ENCODE results near the gene MMP27. TPM values are rescaled to one million over a fixed set of nuclear protein-coding genes. Genes with fewer than 3 reads are reported as not detected.

MMP27 gene
- total RNA-seq, 1 donor, result 0.18 TPM

- TF ChIP-seq, protein P1, sequence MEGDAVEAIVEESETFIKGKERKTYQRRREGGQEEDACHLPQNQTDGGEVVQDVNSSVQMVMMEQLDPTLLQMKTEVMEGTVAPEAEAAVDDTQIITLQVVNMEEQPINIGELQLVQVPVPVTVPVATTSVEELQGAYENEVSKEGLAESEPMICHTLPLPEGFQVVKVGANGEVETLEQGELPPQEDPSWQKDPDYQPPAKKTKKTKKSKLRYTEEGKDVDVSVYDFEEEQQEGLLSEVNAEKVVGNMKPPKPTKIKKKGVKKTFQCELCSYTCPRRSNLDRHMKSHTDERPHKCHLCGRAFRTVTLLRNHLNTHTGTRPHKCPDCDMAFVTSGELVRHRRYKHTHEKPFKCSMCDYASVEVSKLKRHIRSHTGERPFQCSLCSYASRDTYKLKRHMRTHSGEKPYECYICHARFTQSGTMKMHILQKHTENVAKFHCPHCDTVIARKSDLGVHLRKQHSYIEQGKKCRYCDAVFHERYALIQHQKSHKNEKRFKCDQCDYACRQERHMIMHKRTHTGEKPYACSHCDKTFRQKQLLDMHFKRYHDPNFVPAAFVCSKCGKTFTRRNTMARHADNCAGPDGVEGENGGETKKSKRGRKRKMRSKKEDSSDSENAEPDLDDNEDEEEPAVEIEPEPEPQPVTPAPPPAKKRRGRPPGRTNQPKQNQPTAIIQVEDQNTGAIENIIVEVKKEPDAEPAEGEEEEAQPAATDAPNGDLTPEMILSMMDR (IDR thresholded peaks at IDR 0.05; ENCODE audit: insufficient read depth, low read length), result no peak
- DNase-seq (ENCODE audit: low read depth), result no peak
Measured at GRCh38 chr11:102661040-102661439, 44.5 kb downstream of the MMP27 start.

DNA sequence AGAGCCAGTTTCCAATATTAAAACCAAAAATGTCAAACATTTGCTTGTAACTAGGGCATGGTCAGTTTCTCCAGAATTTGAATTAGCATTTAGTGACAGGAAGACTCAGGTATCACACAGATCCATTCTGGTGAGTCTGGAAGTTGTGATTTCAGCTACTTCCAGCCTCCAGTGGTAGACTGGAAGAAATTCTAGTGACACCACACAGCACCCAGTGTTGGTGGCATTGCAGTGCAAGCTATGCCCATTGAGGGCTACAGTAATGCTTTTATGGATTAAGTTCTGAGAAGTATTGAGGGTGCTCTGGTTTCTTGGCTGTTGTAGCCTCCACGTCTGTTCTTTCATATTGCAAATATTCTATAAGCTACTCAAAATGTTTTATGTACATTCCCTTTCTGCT, 49.0 kb downstream of the MMP27 start:
- DNase-seq (ENCODE audit: low read depth), result no peak
- H3K4me3 ChIP-seq (ENCODE audit: low read depth, low read length), result no peak overlapping the region
- TF ChIP-seq, protein P1 (IDR thresholded peaks at IDR 0.05; ENCODE audit: insufficient read depth, low read length), result no peak

More at GRCh38 chr11:102661040-102661439, 44.5 kb downstream of the MMP27 start:
- no peak overlapping the region for H3K4me3 ChIP-seq (ENCODE audit: low read depth, low read length)

DNA sequence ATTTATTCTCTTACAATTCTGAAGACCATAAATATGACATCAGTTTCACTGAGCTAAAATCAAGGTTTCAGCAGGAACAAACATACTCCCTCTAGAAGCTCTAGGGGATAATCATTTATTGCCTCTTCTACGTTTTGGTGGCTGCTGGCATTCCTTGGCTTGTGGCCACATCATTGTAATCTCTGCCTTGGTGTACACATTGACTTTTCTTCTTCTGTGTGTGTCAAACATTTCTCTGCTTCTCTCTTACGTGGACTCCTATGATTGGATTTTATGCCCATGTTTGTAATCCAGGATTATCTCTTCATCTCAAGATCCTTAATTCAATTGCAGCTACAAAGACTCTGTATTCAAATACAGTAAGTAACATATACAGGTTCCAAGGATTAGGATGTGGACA, 50.0 kb downstream of the MMP27 start:
- H3K4me3 ChIP-seq (ENCODE audit: low read depth, low read length), result no peak overlapping the region
- DNase-seq (ENCODE audit: low read depth), result no peak
- TF ChIP-seq, protein P1 (IDR thresholded peaks at IDR 0.05; ENCODE audit: insufficient read depth, low read length), result no peak

- H3K4me3 ChIP-seq (ENCODE audit: low read depth, low read length), result no peak overlapping the region
- TF ChIP-seq, protein P1 (IDR thresholded peaks at IDR 0.05; ENCODE audit: insufficient read depth, low read length), result no peak
- no peak for DNase-seq (ENCODE audit: low read depth)
Measured at GRCh38 chr11:102654761-102655160, 50.8 kb downstream of the MMP27 start.

DNA sequence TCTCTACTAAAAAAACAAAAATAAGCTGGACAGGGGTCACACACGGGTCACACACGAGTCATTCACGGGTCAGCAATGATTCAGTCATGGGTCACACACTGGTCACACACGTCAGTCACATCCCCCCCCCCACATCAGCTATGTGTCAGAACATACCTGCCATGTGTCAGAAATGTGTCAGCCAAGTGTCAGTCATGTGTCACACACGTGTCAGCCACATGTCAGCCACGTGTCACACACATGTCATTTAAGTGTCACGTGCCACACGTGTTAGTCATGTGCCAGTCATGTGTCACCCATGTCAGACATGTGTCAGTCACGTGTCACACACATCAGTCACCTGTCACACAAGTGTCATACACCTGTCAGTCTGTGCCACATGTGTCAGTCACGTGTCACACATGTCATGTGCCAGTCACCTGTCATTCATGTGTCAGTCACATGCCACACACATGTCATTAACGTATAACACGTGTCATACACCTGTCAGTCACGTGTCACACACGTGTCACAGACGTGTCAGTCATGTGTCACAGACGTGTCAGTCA, 51.8 kb downstream of the MMP27 start:
- no peak overlapping the region for H3K4me3 ChIP-seq (ENCODE audit: low read depth, low read length)
- no peak for DNase-seq (ENCODE audit: low read depth)
- TF ChIP-seq, protein P1 (IDR thresholded peaks at IDR 0.05; ENCODE audit: insufficient read depth, low read length), result no peak

DNA sequence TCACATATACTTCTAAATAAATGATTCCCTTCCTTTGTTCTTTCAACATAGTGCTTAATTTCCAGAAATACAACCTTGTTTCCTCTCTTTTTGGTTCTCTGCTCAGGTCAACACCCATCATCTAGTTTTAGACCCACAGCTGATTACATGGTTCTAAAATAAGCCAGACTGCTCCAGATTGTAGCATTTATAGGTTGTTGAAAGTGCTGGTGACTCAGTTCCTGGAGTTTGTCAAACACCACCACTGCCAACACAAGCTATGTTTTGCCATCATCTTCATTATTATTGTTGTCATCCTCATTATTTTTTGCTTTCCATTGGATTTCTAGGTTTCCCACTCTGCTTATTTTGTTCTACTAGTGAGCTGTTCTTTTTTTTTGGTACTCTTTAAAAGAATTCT, 58.1 kb downstream of the MMP27 start:
- H3K4me3 ChIP-seq (ENCODE audit: low read depth, low read length), result no peak overlapping the region
- TF ChIP-seq, protein P1 (IDR thresholded peaks at IDR 0.05; ENCODE audit: insufficient read depth, low read length), result no peak
- DNase-seq (ENCODE audit: low read depth), result peak; percentile 36

- TF ChIP-seq, protein P1 (IDR thresholded peaks at IDR 0.05; ENCODE audit: insufficient read depth, low read length), result no peak
- no peak for DNase-seq (ENCODE audit: low read depth)
- no peak overlapping the region for H3K4me3 ChIP-seq (ENCODE audit: low read depth, low read length)
Measured at GRCh38 chr11:102643941-102644340, 61.6 kb downstream of the MMP27 start.
